DMS 273 treated with DMSO at 0.1 percent for 48 hours (cell line): Measurements from ENCODE around the gene KRTAP19-8.

ENCODE experiments used
- DNase-seq: peaks from one replicate; lab custom pipeline; 2025; lab: John Stamatoyannopoulos, UW

Gene KRTAP19-8, protein sequence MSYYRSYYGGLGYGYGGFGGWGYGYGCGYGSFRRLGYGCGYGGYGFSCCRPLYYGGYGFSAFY

DNA sequence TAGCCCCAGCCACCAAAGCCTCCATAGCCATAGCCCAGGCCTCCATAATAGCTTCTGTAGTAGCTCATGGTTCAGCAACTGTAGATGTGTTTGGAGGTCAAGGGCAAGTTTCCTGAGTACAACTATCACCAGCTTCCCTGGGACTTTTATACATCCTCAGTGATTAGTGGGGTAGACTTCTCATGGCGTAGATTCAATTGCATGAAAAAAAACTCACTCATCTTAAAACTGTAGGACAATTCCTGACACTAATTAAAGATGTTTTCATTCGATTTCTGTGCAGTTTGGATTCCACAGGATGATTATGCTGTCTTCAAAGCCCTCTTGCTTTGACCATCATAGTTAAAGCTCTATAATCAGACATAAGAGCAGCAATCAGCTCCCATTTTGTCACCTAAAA lies at the start of gene KRTAP19-8:
Gene KRTAP19-8 (minus strand): TSS at position 101 of the 400 bp plus-strand sequence. CDS start 33 bp downstream, at position 68.
- no peak for DNase-seq

DNA sequence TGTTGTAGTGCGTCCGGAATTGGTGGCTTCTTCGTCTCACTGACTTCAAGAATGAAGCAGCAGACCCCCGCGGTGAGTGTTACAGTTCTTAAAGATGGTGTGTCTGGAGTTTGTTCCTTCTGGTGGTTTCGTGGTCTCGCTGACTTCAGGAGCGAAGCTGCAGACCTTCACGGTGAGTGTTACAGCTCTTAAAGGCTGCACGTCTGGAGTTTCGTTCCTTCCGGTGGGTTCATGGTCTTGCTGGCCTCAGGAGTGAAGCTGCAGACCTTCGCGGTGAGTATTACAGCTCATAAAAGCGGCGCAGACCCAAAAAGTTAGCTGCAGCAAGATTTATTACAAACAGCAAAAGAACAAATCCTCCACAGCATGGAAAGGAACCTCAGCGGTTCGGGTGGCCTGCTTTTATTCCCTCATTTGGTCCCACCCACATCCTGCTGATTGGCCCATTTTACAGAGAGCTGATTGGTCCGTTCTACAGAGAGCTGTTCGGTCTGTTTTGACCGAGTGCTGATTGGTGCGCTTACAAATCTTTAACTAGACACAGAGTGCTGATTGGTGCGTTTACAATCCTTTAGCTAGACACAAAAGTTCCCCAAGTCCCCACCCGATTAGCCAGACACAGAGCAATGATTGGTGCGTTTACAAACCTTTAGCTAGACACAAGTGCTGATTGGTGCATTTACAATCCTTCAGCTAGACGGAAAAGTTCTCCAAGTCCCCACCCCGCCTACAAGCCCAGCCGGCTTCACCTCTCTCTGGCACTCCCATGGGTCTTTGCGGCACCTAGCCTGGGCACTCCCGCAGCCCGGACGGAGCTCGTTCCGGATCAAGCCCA lies 49.6 kb upstream of the KRTAP19-8 start:
- no peak for DNase-seq

DNA sequence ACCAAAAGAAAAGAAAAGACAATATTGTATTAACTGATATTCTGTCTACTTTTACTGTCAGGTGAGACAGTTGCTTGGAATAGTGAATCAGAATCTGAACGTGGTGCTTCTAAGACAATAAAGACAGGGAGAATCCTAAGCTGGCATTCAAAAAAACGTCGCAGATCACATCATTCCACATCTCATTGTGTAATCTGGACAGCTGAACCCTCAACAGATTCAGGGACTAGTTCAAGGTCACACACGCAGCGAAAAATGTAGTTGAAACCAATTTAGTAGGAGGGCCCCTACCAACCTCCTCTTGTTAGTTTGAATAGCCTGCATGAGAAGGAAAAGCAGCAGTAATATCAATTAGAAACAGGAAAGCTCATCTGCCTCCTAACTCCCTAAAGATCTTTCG lies 46.4 kb upstream of the KRTAP19-8 start:
- no peak for DNase-seq

DNA sequence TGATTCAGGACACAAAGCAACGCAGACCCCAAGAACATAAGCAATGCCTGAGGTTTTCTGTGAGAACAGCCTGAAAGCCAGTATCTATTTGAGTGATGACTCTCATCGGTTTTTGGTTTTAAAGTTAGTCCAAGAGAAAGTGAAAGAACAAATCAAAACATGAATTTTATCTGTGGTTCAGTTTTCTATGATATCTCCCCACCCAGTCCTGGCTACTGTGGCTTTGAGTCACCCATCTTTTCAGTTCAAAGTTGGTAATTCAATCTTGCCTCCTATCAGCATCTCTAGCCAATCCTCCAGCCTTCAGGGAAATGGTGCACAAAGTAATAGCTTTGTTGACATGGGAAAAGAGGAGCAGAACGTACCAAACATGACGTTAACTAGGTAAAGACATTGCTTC lies 40.5 kb upstream of the KRTAP19-8 start:
- DNase-seq, result no peak

DNA sequence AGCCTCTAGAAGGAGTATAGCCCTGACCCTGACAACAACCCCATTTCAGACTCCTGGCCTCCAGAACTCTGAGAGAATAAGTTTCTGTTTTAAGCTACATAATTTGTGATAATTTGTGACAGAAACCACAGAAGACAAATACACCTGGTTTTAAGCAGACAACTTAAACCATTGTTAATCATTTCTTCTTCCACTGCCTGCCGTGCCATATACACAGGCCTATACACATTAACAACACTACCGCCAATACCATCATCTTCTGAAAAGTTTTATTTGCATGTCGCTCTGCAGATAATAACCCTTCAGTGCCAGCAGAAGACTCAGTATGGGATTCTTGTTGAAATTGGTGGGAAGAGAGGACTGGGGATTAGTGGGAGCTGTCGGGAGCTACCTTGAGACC lies 39.9 kb upstream of the KRTAP19-8 start:
- DNase-seq, result no peak

DNA sequence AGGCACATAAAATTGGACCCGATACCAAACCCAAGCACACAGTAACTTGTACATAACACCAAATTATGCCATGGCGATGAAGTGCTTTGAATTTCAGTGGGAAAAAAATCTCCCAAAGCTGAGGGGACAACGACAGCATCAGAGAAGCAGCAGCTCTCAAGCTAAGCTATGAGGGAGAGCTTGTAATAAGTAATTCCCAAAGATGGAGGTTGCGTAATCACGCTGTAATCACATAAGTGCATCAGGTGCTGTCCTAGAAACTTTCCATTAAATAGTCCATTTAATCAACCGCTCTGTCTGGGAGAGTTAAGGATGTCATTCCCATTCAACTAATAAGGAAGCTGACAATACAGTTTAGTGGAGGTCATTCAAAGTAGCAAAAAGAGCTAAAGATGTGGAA lies 37.6 kb upstream of the KRTAP19-8 start:
- DNase-seq, result no peak

DNA sequence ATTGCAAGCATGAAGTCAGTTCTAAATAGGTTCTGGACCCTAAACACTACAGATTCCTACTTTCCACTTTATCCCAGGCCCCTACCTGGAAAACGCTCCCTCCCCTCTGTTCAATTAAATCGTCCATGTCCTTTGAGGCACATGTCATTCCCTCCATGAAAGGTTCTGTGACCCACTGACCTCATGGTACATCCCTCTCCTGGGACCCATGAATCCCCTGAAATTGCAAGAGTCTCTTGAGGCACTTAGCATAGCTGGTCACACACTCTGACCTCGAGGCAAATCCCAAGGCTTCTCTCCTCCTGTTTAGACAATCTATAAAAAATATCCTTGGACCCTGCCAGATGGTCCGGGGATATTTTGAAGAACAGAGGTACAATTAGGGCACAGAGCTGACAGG lies 34.3 kb upstream of the KRTAP19-8 start:
- DNase-seq, result no peak

DNA sequence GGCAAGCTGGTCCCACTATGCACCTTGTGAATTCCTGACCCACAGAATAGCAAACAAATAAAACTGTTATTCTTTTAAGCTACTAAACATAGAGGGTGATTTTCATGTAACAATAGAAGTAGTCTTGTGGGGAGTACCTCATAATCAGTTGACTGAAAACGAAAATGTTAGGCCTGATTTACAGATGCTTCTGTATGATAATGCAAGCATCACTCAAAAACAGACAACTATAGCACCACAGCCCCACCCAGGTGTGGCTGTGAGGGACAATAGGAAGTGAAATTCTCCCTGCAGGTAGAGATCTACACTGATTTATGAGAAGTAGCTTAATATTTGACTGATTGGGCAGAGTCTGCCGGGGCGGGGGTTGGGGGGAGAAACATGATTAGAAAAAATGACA lies 26.5 kb upstream of the KRTAP19-8 start:
- no peak for DNase-seq

DNA sequence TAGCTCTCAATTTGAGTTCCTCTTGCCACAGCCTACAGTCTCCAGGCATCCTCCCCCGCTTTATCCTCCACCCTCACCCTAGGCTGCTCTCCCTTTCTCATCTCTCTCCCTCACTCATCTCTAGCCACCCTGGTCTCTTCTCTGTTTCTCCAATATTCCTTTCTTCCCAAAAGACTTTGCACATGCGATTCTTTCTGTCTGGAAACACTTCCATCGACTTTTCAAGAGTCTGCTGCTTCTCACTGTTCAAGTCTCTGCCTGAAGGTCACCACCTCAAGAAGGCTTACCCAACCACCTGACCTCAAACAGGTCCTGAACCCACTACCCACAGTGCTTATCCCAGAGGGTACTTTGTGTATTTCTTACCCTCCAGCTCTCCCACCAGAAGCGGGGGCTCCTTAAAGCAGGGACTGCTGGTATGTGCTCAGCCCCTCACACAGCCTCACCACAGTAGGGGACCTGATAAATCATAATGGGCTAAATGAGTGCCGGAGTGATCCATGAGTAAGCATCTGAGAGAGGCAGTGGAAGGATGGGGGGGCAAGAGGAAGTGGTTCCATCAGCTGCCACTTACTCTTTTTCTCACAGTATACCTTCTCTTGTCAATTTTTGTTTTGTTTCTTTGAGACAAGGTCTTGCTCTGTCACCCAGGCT lies 14.3 kb upstream of the KRTAP19-8 start:
- DNase-seq, result no peak

DNA sequence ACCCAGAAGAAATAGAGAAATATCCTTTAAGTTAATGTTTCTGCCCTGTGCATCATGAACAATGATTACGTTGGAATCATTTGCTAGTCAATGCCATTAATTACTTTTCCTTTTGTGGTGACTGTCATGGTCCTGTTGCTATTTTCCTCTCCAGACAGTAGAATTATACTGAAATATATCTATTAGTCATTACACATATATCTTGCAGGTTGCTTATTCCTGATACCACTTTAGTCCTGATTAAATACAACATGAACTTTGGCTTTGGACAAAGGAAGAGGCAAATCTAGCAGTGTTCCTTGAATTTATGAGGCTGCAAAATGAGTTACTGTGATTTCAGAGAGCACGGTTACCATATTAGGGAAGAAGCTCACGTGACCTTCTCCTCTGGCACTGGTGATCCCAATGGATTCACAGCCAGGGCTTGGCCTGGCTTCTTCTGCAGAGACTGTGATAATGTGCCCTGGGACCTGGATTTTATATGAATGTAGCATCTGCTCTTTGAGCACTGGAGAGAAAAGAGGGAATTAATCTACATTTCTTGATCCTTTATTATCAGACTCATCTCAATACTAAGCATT lies 12.4 kb upstream of the KRTAP19-8 start:
- no peak for DNase-seq

DNA sequence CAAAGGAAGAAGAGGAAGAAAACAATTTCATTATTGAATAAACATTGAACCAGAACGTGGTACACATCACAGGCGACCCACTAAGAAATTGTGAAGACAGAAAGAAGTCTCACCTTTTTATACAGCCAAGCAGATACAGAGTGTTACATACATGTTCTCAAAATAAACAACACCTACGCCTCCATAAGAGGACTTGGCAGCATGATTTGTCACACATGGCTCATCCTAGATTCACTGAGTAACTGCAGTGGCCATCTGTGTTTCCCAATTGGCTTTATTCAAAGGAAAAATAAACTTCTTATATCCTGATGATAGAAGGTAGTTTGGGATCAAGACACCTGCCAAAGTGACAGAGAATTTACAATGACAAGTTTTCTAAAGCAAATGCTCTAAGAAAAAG lies 7.6 kb upstream of the KRTAP19-8 start:
- DNase-seq, result no peak

DNA sequence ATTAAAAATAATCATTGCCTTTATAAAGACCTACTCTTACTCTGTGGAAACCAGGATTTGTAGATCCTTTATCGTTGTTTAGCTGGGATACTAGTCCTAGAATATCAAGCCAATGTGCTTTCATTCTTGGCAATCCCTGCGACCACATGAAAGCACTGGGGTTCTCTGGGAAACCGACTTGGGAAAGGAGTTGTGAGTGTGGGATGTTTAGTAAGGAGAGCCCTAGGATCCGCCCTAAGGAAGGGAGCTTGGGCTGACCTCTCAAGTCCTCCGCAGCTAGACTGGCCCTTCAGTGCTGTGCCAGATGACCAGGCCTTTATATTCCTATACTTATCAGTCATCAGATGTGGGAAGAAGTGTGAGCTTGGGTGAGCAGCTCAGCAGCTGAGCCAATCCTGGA lies 5.2 kb upstream of the KRTAP19-8 start:
- DNase-seq, result no peak

DNA sequence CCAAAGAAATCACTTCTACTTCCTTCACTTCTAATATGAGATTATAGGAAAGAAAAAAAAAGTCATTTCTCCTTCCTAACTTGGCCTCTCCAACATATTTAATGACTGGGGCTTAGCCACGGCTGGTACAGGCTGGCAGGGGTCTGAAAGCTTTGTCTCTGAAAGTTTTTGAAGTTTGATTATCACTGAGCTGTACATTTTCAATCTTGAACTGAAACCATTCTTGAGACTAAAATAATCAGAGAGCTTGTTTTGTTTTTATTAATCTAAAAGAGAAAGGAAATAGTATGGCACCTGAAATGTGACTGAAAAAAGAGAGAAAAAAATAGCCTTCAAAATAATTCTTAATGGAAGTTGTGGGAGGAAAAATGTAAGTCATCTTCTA lies 3.8 kb upstream of the KRTAP19-8 start:
- DNase-seq, result no peak

DNA sequence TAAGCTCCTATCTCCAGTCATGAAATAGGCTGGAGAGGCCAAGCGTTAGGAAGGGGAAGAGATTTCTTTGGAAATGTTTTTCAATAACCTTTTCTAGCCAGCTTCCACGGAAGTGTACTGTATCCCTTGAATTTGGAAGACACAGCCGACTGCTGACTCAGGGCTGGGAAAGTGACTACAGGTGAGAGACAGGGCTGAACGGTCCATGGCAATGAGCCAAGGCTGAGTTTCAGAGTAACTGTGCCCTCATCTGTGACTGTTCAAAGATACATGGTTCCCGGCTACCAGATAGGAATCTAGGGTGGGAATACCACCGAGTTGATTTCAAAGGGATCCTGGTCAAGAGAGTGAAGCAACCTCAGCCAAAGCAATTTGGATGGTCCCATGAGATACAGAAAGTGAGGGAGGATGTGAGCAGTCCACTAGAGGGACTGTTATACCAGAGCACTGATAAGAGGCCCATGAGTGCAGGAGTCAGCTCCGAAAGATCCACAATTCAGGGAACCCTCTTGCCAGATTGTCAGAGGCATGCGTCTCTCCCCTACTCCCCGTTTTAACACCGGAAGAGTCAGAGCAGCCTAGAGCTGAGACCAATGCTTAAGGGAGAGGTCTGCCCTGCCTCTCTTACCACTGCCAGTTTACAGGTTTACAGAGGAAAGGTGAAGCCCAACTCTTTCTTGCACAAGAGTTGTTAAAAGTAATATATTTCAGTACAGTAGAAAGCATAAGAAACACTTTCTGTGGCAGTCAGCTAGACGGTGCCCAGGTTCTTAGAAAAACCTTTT lies 3.2 kb upstream of the KRTAP19-8 start:
- no peak for DNase-seq

DNA sequence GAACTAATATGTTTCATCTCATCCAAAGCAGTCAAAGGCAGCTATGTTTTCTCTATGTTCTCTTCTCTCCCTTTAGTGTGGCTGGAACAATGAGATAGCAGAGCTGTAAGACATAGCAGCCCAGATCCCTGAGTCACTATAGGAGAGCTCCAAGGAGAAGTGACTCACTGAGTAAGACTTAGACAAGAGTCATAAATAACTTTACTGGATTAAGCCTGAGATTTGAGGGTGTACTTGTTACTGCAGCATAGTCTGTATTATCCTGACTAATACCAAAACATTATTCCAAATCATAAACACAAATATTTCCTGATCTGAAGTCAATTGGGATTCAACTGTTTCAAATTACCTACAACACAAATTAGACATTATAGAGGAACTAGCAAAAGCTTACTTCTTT lies 3.9 kb downstream of the KRTAP19-8 start:
- DNase-seq, result no peak

DNA sequence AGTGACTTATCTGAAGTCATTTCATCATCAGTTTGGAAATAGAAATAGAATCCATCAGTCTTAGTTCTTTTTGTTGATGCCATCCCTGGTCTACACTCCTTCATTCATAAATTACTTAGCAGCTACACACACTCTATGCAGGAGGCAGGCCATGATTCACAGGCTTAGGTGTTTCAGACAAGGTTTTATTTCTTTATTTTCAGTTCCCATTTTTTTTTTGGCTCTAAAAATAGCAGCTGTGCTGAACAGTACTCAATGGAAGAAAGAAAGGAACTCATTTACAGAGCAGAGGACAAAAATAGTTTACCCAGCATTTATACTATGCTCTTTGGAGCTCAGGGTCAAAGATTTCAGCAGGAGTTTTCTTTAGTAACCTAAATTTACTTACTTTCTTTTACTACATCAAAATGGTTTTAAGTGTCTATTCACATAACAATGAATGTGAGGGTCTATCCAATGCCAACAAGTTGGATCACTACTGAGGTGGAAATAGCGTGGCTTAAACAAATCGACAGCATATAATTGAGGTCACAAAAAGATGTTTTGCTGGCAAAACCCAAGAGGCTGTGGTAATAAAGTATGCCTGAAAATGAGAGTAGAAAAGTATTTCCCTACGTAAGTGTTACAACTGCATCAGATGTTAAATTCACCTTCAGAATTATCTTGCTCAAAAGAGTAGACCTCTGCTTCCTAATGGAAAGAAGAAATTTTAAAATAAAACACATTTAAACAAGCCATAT lies 7.7 kb downstream of the KRTAP19-8 start:
- DNase-seq, result no peak

DNA sequence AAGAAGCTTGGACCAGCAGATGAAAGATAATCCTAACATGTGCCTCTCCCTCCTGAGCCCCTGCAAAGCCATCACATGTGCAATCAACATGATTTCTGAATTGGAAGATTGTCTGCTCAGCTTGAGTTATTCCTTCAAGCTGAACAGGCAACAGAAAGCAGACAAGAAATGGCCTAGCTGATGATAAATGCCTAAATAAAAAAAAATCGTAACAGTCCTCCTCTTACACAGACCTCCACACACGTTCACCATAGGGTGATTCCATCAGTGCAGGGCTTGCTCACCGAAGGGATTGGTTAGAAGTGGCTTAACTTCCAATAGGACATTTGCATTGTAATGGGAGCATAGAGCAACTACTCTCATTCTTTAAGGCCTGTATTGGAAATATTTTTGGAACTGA lies 14.6 kb downstream of the KRTAP19-8 start:
- no peak for DNase-seq

DNA sequence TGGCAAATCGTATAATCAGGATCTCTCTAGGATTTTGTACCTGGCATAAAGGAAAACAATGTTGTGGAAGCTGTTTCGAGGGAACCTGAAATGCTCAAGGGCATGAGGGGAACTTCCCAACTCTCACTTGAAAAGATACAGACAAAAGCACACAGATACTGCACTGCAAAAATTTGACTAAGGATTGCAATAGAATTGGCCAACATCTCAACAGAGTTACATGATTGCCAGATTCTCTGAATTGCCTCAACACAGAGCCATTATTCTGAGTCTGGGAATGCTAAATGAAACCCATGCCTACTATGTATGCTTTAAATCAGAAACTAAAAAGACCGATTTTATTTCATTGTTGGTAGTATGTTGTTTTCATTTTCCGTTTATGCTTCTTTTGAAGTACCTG lies 16.0 kb downstream of the KRTAP19-8 start:
- no peak for DNase-seq

DNA sequence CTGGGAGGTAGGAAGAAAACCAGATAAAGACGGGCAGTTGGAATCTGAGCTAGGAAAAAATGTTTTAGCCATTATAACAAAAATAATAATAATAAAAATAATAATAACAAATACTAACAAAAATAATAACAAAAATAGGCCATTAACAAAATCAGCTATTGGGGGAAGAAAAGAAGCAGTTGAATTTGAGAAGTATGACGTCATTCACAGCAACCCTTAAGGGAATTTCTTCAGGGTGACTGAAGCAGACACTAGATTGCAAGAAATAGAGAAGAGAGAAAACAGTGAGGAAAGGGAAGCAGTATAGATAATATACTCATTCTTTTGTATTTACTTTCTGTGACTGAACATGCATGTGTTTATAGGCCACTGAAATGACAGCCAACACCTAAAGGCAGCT lies 20.0 kb downstream of the KRTAP19-8 start:
- no peak for DNase-seq

DNA sequence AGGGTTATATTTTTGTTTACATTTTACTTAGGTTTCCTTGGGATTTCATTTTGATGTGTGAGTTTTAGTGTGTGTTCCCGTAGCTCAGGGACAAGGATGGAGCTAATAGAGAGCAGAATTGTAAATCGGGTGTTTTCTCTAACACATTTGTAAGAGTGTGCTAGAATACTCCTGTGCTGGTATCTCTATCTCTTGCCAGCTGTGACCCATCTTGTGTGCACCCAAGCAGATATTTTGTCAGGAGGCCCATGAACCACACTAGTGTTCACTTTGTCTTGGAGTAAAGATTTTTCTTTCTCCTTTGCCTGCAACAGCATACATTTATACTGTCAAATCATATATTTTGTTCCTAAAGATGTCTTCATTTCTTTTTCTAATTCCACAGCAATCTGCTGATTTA lies 23.4 kb downstream of the KRTAP19-8 start:
- DNase-seq, result no peak
